ENCODE results near the gene FLNA. TPM values are rescaled to one million over a fixed set of nuclear protein-coding genes. Genes with fewer than 3 reads are reported as not detected.

The FLNA gene
- total and polyA plus RNA-seq, 2 of the 13 experiments (the other 11 are each of a cell fraction or from before 2014, with no cell fraction given): 83.4 to 174 TPM

DNA sequence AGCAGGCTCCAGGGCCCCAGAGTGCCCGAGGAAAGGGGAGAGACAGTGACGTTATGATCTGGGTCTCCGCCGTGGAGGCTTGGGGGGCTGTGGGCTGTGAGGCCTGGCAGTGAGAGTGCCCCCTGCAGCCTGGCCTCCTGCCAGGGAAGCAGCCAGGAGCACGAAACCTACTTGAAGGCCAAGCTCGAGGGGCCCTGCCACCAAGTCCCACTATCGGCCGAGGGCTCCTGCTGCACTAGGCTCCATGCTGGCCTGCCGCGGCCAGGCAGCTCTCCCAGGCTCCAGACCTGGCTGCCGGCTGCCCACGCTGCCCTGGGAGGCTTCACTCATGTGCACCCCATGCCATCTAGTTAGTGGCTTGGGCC lies 18.7 kb downstream of the FLNA start:
- no peak overlapping the region for H3K4me2 ChIP-seq (ENCODE audit: low read depth, low read length)
- H3K4me3 ChIP-seq (replicated peaks in 1 of 3; ENCODE audit: insufficient read depth in 1 of 3, low read depth in 2 of 3, low read length in 3 of 3): no peak overlapping the region
- FAIRE-seq (no peak), ATAC-seq (no peak), DNase-seq (ENCODE audit: low spot score) (no peak)
- peaks cover 18 to 42% of the 10 kb centered on the region in 2 experiments; a peak in 4 of 5 replicates for H3K36me3 ChIP-seq (replicated peaks in 1 of 2; ENCODE audit: control insufficient read depth in 1 of 2, insufficient read depth in 2 of 2, low read length in 2 of 2)
- H2AFZ ChIP-seq (ENCODE audit: low read length): no peak overlapping the region
- H3K79me2 ChIP-seq (ENCODE audit: insufficient read depth, low read length): no peaks in the 10 kb centered on the region
- peaks cover 3% of the 10 kb centered on the region; the same call in 1 of the 2 replicates for H4K20me1 ChIP-seq (ENCODE audit: insufficient read depth, low read length)
- no TSS peak for BruUV-seq (replicated peaks)
- no CpG with 5 or more reads among the region's 12 CpGs for WGBS (ENCODE audit: low lambda C conversion rate)
- H3K27me3 ChIP-seq (ENCODE audit: control insufficient read depth in 1 of 2, insufficient read depth in 2 of 2, low read length in 2 of 2): no peaks in the 10 kb centered on the region
- no peak overlapping the region for H3K9ac ChIP-seq (ENCODE audit: insufficient read depth, low read depth, low read length)
- peaks cover 18% of the 10 kb centered on the region for H3K4me1 ChIP-seq (ENCODE audit: insufficient read depth, low read length)
- H3K9me3 ChIP-seq (ENCODE audit: low read length): no peaks in the 10 kb centered on the region
- in situ Hi-C loops (cut with HindIII; ENCODE audit: extremely low pct_ligation_motif_present, low pct_unique_long_range_greater_than_20kb): no loop called here
- H3K27ac ChIP-seq (ENCODE audit: extremely low read length, insufficient read depth, low read length): no peak overlapping the region
- CTCF ChIA-PET (ENCODE audit: low intra/inter-chr PET ratio, low total read pairs): no interaction called here
- POLR2A ChIA-PET: interaction anchor here (1.0 kb wide), 1 partner anchor 17 kb away, joined by 3 read pairs; no protein-coding TSS in a partner anchor
- intact Hi-C loops (cut with micrococcal nuclease; ENCODE audit: unreplicated experiment): no loop called here
- TF ChIP-seq ZKSCAN8 (CRISPR knock-in tag; IDR thresholded peaks at IDR 0.05; ENCODE audit: borderline replicate concordance): no peak
- peak; percentile 34; the same call in 1 of the 2 replicates for TF ChIP-seq RBFOX2 (IDR thresholded peaks at IDR 0.05; ENCODE audit: low read depth, low read length)

DNA sequence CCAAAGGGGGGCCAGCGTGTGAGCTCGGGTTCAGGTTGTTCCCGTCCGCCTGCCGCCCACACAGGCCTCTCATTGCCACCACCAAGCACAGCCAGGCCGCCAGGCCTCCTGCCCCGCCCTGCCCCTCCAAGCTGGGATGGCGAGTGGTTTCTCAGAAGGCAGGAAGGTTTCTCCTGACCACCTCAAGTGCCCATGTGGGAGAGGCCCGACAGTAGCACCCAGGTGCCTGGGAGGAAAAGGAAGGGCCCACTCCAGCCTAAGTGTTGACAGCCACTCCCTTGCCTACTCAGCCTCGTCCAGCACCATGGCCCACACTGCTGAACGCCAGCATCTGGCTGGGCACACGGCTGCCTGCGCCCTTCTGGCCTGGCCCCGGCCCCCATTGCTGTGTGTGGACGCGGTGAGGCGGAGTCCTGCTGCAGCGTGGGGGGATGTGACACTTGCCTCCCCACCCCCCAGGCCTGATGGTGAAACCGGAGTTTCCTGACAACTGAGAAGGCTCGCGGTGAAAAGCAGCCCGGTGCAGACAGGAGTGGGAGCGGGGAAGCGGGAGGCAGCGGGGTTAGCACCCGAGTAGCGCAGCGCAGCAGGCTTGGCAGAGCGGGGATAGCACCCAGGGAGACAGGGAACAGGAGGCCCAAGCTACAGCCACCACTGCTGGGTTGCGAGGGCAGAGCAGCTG lies 19.2 kb downstream of the FLNA start:
- FAIRE-seq: no peak
- no peak for ATAC-seq
- no peaks in the 10 kb centered on the region for H3K9me3 ChIP-seq (ENCODE audit: low read length)
- H3K4me1 ChIP-seq (ENCODE audit: insufficient read depth, low read length): peaks cover 18% of the 10 kb centered on the region
- DNase-seq (ENCODE audit: low spot score): no peak
- 95% methylated on average over 7 of the region's 30 CpGs for WGBS (ENCODE audit: low lambda C conversion rate)
- POLR2A ChIA-PET: interaction anchor here (1.0 kb wide), 1 partner anchor 18 kb away, joined by 3 read pairs; no protein-coding TSS in a partner anchor
- peaks cover 19 to 47% of the 10 kb centered on the region in 2 experiments; a peak in 4 of 5 replicates for H3K36me3 ChIP-seq (replicated peaks in 1 of 2; ENCODE audit: control insufficient read depth in 1 of 2, insufficient read depth in 2 of 2, low read length in 2 of 2)
- intact Hi-C loops (cut with micrococcal nuclease; ENCODE audit: unreplicated experiment) (no loop called here), in situ Hi-C loops (cut with HindIII; ENCODE audit: extremely low pct_ligation_motif_present, low pct_unique_long_range_greater_than_20kb) (no loop called here)
- H4K20me1 ChIP-seq (ENCODE audit: insufficient read depth, low read length): peaks cover 3% of the 10 kb centered on the region; the same call in 1 of the 2 replicates
- H3K4me2 ChIP-seq (ENCODE audit: low read depth, low read length): no peak overlapping the region
- no peak overlapping the region for H3K9ac ChIP-seq (ENCODE audit: insufficient read depth, low read depth, low read length)
- no peaks in the 10 kb centered on the region for H3K79me2 ChIP-seq (ENCODE audit: insufficient read depth, low read length)
- no peak overlapping the region for H3K4me3 ChIP-seq (replicated peaks in 1 of 3; ENCODE audit: insufficient read depth in 1 of 3, low read depth in 2 of 3, low read length in 3 of 3)
- CTCF ChIA-PET (ENCODE audit: low intra/inter-chr PET ratio, low total read pairs): no interaction called here
- BruUV-seq (replicated peaks): no TSS peak
- H3K27me3 ChIP-seq (ENCODE audit: control insufficient read depth in 1 of 2, insufficient read depth in 2 of 2, low read length in 2 of 2): no peaks in the 10 kb centered on the region
- peak; percentile 41; the same call in 1 of the 2 replicates for TF ChIP-seq RBFOX2 (IDR thresholded peaks at IDR 0.05; ENCODE audit: low read depth, low read length)
- TF ChIP-seq, protein P1, sequence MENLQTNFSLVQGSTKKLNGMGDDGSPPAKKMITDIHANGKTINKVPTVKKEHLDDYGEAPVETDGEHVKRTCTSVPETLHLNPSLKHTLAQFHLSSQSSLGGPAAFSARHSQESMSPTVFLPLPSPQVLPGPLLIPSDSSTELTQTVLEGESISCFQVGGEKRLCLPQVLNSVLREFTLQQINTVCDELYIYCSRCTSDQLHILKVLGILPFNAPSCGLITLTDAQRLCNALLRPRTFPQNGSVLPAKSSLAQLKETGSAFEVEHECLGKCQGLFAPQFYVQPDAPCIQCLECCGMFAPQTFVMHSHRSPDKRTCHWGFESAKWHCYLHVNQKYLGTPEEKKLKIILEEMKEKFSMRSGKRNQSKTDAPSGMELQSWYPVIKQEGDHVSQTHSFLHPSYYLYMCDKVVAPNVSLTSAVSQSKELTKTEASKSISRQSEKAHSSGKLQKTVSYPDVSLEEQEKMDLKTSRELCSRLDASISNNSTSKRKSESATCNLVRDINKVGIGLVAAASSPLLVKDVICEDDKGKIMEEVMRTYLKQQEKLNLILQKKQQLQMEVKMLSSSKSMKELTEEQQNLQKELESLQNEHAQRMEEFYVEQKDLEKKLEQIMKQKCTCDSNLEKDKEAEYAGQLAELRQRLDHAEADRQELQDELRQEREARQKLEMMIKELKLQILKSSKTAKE (CRISPR knock-in tag; IDR thresholded peaks at IDR 0.05; ENCODE audit: borderline replicate concordance): no peak
- H2AFZ ChIP-seq (ENCODE audit: low read length): no peak overlapping the region
- no peak overlapping the region for H3K27ac ChIP-seq (ENCODE audit: extremely low read length, insufficient read depth, low read length)

Data from HepG2 (cell line).